ENCODE results near the gene SERPINA5.
"Not testable (repeated sequence)": the region's sequence is repeated elsewhere in the genome, so short reads cannot be mapped to it uniquely, and the experiment has no call there.

GRCh38 chr14:94608966-94609365 lies 27.7 kb downstream of the SERPINA5 start:
- TF ChIP-seq HDGF (IDR thresholded peaks at IDR 0.05; ENCODE audit: borderline replicate concordance); FOXM1 (IDR thresholded peaks at IDR 0.05; ENCODE audit: borderline replicate concordance); SP1 (IDR thresholded peaks at IDR 0.05); ZNF384 (IDR thresholded peaks at IDR 0.05); NFRKB (IDR thresholded peaks at IDR 0.05): not testable (repeated sequence)
- TF ChIP-seq, protein P1, sequence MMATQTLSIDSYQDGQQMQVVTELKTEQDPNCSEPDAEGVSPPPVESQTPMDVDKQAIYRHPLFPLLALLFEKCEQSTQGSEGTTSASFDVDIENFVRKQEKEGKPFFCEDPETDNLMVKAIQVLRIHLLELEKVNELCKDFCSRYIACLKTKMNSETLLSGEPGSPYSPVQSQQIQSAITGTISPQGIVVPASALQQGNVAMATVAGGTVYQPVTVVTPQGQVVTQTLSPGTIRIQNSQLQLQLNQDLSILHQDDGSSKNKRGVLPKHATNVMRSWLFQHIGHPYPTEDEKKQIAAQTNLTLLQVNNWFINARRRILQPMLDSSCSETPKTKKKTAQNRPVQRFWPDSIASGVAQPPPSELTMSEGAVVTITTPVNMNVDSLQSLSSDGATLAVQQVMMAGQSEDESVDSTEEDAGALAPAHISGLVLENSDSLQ (IDR thresholded peaks at IDR 0.05): not testable (repeated sequence)

Data from HEK293T (cell line).